DND-41 (cell line): Measurements from ENCODE around the gene ITPR2.

ENCODE experiments used
- ATAC-seq: fragments of 200-7000 bp; cut with Tn5 transposase; 3 replicates; pipeline ENCODE4 v1.9.1; 2021; ENCODE audit warnings: low read depth; ENCODE audit not compliant: insufficient read depth
- DNase-seq: peaks from one replicate; pipeline ENCODE4 v3.0.0-alpha.2; 2020
- H2AFZ ChIP-seq: 2 replicates; pipeline ENCODE4 v1.6.0; 2012; ENCODE audit warnings: low read depth, low read length
- H3K27ac ChIP-seq: 2 replicates; pipeline ENCODE4 v1.5.1; 2012; ENCODE audit warnings: low read length, inconsistent platforms
- H3K27me3 ChIP-seq: fragments of 200-600 bp; sonication (generic); 2 replicates; pipeline ENCODE4 v1.6.0; 2012; ENCODE audit warnings: low read length, mild to moderate bottlenecking, inconsistent platforms; ENCODE audit not compliant: insufficient read depth, poor library complexity
- H3K36me3 ChIP-seq: 2 replicates; pipeline ENCODE4 v1.5.1; 2012; ENCODE audit warnings: low read length, inconsistent platforms; ENCODE audit not compliant: insufficient read depth
- H3K4me1 ChIP-seq: 2 replicates; pipeline ENCODE4 v1.5.1; 2012; ENCODE audit warnings: mild to moderate bottlenecking, low read length; ENCODE audit not compliant: insufficient read depth
- H3K4me2 ChIP-seq: 2 replicates; pipeline ENCODE4 v1.6.0; 2012; ENCODE audit warnings: mild to moderate bottlenecking, moderate library complexity, low read length, inconsistent platforms; ENCODE audit not compliant: insufficient read depth
- H3K4me3 ChIP-seq, 2 experiments: fragments of 200-600 bp in 1 of 2; shearing (Covaris generic) in 1 of 2; 2 replicates each; pipeline ENCODE4 v1.5.1; 2012 to 2016; ENCODE audit warnings: inconsistent platforms in 2 of 2, low read length in 2 of 2, mild to moderate bottlenecking in 2 of 2, low read depth in 1 of 2, moderate library complexity in 1 of 2
- H3K79me2 ChIP-seq: 2 replicates; pipeline ENCODE4 v1.6.0; 2012; ENCODE audit warnings: low read length, inconsistent platforms; ENCODE audit not compliant: insufficient read depth
- H3K9ac ChIP-seq: 2 replicates; pipeline ENCODE4 v1.6.0; 2012; ENCODE audit warnings: low read depth, mild to moderate bottlenecking, inconsistent platforms, low read length, moderate library complexity
- H3K9me3 ChIP-seq: 2 replicates; pipeline ENCODE4 v1.5.1; 2012; ENCODE audit warnings: low read length, moderate library complexity, mild to moderate bottlenecking, inconsistent platforms; ENCODE audit not compliant: insufficient read depth, severe bottlenecking
- H4K20me1 ChIP-seq: 2 replicates; pipeline ENCODE4 v1.6.0; 2012; ENCODE audit warnings: low read length; ENCODE audit not compliant: insufficient read depth
- CTCF ChIP-seq: IDR thresholded peaks from 2 replicates; pipeline ENCODE4 v1.5.1; 2012; ENCODE audit warnings: borderline replicate concordance, low read length, moderate library complexity, mild to moderate bottlenecking; ENCODE audit not compliant: poor library complexity, severe bottlenecking; ENCODE audit errors: extremely low read depth
- EZH2 ChIP-seq: IDR thresholded peaks from 3 replicates; pipeline ENCODE4 v1.6.1; 2012; ENCODE audit warnings: borderline replicate concordance, low read depth, mild to moderate bottlenecking, moderate library complexity, low read length, inconsistent platforms; ENCODE audit not compliant: severe bottlenecking

ITPR2 gene

DNA sequence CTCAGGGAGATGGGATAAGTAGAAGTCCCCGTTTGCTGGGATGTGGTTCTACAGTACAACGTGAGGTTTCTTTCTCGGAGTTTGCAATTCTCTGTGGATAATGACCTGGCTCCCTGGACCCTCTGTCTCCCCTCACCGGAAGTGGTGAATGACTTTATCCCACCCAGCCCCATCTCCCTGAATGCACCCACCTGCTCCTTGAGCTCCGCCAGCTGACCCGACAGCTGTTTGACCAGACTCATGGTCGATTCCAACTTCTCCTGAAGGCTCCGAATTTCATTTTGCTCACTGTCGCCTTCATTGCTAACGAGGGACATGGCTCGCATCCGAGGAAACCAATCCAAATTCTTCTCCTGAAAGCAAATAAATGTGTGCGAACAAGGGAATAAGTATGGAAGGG is 493.0 kb downstream of the ITPR2 start:
- Histone ChIP-seq H3K27ac (no peak overlapping the region), H2AFZ (no peak overlapping the region), H3K4me3 (no peak overlapping the region), H3K27me3 (no peaks in the 10 kb centered on the region), H3K4me2 (no peak overlapping the region), H3K79me2 (no peaks in the 10 kb centered on the region), H4K20me1 (no peaks in the 10 kb centered on the region; the same call in 1 of the 2 replicates), H3K4me1 (no peaks in the 10 kb centered on the region), H3K9me3 (no peaks in the 10 kb centered on the region), H3K36me3 (peaks cover 34% of the 10 kb centered on the region; the same call in 1 of the 2 replicates), H3K9ac (no peak overlapping the region)
- no peak for TF ChIP-seq EZH2
- no peak for TF ChIP-seq CTCF
- ATAC-seq (no peak), DNase-seq (no peak)

DNA sequence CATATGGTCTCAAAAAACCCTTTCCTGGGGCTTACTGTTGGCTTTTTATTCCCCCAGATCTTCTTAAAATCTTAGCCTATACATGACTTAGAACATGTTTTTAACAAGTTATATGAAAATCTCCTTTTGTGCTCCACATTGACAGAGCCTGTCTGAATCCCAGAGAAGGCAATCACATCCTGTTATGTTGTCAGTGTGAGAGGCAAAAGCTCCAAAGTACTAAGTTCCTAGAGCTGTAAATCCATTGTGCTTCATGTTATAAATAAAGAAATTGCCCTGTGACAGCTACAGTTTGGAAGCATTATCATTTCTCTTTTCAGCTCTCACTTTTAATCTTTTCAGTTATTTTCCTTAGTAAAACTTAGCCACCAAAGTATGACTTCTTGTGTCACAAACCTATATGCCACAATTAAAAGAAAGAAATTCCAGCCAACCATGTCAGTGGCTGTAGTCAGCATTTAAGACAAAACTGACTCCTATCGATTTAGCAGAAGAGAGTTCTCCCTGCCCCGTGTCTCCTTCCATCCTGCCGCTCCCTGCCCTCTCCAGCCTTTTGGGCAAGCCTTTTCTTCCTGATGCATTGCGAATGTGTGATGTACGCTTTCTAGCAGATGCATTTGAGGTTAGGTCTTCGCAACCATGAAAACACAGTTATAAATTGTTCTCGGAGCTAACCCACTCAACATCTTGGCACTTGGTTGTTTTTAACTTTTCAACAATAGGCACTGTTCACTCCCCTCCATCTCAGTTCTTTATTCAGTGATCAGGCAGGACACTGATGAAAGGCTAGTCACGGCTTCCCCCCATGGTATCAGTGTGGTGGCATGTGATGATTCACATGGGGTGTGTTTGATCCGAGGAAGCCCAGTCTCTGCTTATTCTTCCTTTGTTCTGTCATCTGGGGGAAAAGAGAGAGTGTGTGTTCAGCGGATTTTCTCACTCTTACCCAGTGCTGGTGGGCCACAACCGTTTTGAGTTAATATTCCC is 494.1 kb downstream of the ITPR2 start:
- TF ChIP-seq EZH2 (no peak), CTCF (no peak)
- no peak for ATAC-seq

GRCh38 chr12:26335651-26336050 is 497.3 kb downstream of the ITPR2 start:
- DNase-seq (no peak), ATAC-seq (no peak)
- Histone ChIP-seq H3K36me3 (peaks cover 30% of the 10 kb centered on the region; the same call in 1 of the 2 replicates), H3K79me2 (no peaks in the 10 kb centered on the region), H3K4me2 (no peak overlapping the region), H3K4me3 (no peak overlapping the region), H3K4me1 (no peaks in the 10 kb centered on the region), H3K27ac (no peak overlapping the region), H4K20me1 (no peaks in the 10 kb centered on the region), H3K9me3 (no peaks in the 10 kb centered on the region), H3K27me3 (no peaks in the 10 kb centered on the region), H3K9ac (no peak overlapping the region), H2AFZ (no peak overlapping the region)
- no peak for TF ChIP-seq CTCF
- no peak for TF ChIP-seq EZH2

More for the DNA sequence above, 494.1 kb downstream of the ITPR2 start:
- Histone ChIP-seq H3K9ac (no peak overlapping the region), H3K4me3 (no peak overlapping the region), H4K20me1 (no peaks in the 10 kb centered on the region; the same call in 1 of the 2 replicates), H2AFZ (no peak overlapping the region), H3K9me3 (no peaks in the 10 kb centered on the region), H3K4me1 (no peaks in the 10 kb centered on the region), H3K27me3 (no peaks in the 10 kb centered on the region), H3K27ac (no peak overlapping the region), H3K36me3 (peaks cover 34% of the 10 kb centered on the region; the same call in 1 of the 2 replicates), H3K79me2 (no peaks in the 10 kb centered on the region), H3K4me2 (no peak overlapping the region)
- no peak for DNase-seq
